Activated T-cell treated with anti-CD3 and anti-CD28 coated beads for 48 hours (primary cell): ENCODE results near the gene PRKCA.
"Not testable (repeated sequence)": the region's sequence is repeated elsewhere in the genome, so short reads cannot be mapped to it uniquely, and the experiment has no call there.

ENCODE experiments used
- DNase-seq: peaks from one replicate; pipeline ENCODE4 v3.0.0-alpha.2; 2020; ENCODE audit warnings: low read depth

PRKCA gene

DNA sequence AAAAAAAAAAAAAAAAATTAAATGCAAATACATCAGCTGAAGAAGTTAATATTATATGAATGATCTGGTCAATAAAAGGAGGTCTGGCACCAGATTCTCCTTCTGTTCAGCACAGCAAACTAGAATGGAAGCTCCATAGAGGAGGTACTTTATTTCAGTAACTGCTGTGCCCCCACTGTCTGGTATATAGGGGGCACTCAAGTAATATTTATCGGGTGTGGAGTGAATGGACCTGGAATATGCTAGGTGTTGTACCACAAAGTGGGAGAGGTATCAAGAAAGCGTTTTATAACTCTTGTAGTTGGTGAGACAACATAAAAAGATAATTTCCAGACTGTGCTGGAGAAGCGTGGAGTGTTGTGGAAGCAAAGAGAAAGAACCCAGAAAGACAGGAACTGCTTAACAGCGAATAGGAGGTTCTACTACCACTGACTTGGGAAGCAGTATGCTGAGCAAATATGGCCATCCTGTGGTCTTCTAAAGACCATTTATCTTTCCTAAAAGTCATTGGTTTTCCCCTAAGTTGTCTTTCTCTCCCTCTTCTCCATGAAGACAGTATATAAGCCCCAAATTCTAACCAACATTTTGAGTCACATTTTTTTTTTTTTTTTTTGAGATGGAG lies 12.2 kb upstream of the PRKCA start:
- no peak for DNase-seq

DNA sequence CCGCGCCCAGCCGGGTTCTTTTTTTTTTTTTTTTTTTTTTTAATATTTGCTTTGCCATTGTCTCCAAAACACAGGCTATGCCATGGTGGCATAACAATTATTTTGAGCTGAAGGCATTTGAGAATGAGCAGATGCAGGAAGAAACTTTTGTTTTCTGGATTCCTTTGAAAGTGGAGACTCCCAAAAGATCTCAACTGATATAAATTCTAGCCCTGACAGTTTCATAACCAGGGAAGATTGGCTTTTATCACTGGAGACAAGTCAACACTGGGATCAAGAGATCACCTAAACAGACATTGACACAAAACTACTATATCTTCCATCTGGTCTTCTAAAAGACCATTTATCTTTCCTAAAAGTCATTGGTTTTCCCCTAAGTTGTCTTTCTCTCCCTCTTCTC lies 10.1 kb upstream of the PRKCA start:
- no peak for DNase-seq

DNA sequence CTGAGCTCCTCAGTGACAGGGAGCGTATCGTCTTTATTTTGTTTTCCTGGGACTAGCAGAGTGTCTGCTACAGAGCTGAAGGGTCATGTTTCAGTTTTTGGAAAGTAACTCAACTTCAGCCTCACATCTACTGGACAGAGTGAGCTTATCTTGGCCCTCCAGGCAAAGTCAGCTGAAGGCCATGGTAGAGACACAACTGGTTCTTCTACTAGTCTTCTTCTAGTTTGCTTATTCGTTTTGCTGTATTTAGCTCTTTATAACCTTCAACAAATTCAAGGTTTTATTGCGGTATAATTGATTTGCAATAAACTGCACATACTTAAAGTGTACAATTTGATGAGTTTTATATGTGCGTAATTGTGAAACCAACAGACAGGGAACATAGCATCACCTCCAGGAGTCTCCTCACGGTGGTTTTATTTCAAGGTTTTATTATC lies 6.1 kb upstream of the PRKCA start:
- no peak for DNase-seq

DNA sequence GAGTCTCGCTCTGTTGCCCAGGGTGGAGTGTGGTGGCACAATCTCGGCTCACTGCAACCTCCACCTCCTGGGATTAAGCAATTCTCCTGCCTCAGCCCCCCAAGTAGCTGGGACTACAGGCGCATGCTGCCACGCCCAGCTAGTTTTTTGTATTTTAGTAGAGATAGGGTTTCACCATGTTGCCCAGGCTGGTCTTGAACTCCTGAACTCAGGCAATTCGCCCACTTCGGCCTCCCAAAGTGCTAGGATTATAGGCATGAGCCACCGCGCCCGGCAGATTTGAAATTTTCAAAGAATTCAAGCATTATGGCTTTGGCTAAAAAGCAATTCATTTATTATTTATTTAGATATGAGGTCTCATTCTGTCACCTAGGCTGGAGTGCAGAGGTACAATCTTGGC lies 5.0 kb upstream of the PRKCA start:
- not testable (repeated sequence) for DNase-seq

DNA sequence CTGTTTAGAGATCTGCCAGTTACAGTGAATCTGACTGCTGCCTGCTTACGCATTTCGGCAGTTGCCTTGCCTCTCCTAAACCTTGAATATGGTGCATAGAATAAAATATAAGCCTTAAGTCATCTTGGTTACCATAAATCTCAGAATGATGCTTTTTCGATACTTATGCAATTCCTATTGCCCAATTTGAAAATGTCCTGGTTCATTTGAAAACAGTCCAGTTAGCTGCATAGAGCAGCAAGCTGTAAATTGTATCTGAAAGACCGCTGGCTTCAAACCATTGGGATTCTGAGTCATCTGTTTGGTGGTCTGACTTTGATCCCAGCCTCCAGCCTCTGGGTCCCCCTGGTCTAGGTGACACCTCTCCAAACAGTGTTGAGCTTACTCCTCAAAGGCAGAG lies 2.7 kb upstream of the PRKCA start:
- no peak for DNase-seq

DNA sequence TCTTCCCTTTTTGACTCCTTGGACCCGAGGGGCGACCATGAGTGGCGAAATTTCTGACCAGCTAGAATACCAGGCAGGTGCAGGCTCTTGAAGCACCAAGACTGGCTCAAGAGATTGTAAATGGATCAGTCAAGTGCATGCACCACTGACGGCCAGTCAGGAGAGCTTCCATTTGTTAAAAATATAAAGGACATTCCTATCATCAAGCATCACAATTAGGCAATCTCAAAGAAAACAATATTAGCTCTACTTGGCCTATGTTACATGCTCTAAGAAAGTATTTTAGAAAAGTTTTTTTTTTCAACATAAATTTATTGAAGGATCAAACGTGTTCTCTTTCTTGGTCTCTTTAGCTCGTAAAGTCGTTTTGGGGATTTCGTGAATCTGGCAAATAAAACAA lies 1.5 kb upstream of the PRKCA start:
- no peak for DNase-seq

DNA sequence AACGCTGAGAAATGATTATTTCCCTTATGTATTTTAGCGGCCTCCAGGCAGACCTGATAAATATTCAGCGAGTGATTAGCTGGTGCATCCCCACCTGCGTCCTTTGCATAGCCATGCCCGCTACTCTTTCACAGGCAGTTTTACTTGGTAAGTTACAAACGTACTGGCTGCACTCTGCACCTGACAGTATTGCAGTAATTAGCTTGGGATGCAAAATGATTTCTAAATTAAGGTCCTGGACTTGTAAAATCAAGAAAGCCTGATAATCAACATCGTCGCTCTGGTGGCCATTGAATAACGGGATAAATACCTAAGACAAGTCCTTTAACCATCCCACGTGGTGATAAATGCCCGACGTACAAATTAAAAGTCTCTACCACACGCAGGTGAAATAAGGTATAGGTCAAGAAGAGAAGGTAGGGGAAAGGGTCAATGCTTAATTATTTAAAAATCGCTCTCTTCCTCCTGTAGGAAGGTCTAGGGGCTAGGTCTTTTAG lies 998 bp upstream of the PRKCA start:
- no peak for DNase-seq

DNA sequence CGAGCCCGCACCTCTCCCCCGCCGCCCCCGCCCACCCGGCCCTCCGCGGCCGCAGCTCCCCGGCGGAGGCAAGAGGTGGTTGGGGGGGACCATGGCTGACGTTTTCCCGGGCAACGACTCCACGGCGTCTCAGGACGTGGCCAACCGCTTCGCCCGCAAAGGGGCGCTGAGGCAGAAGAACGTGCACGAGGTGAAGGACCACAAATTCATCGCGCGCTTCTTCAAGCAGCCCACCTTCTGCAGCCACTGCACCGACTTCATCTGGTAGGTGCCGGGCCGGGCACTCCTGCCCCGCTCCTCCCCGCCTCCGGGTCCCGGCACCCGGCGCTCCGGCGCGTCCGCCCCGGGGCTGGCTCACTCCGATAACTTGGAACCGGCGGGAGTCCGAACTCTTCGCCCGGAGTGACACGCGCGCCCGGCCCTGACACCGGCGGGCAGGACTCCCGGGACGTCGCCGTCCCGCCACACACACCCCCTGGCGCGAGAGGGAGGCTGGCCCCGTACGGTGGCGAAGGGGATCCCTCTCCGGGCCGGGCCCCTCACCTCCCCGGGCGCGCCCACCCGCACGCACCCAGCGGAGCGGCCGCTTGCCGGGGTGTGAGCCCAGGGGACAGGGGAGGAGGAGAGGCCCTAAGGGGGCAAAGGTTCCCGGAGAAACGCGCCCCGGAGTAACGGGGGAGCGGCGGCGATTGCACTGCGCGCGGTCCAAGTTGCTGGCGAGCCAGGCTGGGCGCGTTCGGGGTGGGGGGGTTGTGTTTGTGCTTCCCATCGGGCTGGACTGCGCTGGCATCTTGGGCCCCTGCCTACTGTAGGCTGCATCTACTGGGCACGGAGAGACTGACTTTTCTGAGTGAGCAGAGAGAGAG lies 581 bp downstream of the PRKCA start:
- peak; percentile 23 for DNase-seq

DNA sequence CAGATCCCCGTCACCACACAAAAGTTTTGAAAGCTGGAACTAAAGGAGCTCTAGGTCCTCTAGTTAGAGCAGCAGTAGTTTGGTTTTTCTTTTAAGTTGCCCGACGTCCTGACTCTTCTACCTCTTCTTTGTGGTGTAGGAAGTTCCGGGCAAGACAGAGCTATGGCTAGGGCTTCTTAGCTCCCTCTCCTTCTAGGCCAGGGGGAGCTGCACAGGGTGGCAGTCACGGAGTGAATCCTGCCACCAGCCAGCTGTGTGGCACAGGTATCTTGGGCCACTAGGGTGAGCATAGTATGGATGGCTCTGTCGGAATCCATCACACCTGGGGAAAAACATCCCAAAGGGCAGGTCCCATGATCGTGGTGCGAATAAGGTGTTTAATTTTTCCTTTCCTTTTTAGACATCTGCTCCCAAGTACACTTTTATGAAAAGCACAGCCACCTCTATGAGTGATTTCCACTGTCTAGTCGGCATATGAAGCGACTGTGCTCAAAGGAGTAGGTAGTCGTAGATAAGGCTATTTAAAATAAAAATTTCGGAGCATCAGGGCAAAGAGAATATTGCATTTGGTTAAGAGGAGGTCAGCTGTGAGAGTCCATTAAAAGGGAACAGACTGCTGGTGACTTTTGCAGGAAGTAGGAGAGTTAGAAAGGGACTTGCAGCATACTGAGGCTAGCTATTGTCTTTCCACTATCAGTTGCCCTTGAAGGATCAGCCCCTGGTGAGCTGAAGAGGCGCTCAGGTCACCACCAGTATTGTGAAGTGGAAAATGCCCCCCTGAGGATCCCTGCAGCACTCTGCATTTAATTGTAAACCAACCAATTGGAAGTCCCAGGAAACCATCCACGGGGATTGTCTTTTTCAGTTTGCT lies 2.1 kb downstream of the PRKCA start:
- DNase-seq: no peak

DNA sequence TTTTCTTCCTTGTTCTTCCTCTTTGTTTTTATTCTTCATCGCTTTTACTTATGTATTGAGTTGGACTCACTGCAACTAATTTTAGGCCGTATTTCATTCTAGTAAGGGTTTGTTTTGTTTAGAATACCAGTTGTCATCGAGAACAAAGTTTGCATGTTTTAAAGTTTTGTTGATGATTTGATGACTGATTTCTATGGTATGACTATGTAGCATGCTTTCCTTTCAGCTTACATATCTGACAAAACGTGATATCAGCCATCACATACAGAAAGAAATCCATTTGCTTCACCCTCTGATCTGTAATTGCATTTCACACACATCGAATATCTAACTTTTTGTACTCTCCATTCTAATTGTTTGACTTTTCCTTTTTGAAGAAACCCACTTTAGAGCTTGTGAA lies 4.0 kb downstream of the PRKCA start:
- no peak for DNase-seq

DNA sequence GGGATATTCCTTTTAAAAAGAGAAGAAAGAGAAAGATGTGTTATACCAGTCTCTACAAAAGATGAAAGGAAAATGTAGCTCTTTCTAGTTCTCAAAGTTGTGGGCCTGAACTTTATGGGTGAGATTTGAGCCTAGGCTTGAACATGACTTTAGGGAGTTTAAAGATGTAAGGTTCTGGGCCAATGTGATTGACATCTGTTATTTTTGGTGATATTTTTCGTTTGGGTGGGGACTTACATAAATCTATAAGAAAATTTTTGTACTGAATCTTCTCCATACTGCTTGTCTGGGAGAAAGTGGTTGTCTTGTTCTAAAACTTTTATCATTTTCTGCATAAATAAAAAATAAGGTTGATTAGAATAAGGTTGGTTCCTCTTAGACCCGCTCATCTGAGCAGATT lies 4.8 kb downstream of the PRKCA start:
- DNase-seq: no peak

DNA sequence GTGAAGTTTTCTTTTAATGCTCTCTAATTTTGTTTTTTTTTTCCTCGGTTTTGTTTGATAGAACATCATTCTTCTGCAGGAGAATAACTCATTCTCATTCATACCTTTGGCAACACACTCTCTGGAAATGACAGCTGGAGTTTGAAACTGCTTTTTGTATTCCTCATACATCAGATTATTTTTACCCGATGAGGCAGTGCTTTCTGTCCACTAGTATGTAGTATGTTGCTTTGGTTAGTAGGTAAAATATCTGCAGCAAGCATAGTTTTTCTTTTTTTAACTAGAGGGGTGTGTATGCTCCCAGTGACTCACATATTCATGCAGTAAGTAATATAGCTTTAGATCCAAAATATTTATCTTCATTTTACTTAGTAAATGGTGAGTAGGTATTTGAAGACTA lies 6.4 kb downstream of the PRKCA start:
- no peak for DNase-seq

DNA sequence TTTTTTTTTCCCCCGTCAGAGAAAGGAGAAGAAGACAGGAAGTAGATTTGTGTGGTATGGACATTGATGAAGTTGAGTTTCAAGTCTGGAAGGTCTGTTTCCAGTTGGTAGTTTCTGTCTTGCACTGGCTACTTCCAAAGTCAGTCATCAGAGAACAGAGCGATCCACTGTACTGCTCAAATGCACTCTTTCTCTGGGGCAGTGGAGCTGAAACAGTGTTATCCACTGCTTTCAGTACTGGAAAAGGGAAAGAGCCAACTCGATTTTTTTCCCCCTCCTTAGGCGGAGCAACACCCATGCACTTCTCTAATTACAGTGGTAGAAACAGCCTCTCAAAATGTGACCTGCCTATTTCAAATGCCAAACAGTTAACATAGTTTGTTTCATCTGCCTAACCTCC lies 7.4 kb downstream of the PRKCA start:
- DNase-seq: no peak

DNA sequence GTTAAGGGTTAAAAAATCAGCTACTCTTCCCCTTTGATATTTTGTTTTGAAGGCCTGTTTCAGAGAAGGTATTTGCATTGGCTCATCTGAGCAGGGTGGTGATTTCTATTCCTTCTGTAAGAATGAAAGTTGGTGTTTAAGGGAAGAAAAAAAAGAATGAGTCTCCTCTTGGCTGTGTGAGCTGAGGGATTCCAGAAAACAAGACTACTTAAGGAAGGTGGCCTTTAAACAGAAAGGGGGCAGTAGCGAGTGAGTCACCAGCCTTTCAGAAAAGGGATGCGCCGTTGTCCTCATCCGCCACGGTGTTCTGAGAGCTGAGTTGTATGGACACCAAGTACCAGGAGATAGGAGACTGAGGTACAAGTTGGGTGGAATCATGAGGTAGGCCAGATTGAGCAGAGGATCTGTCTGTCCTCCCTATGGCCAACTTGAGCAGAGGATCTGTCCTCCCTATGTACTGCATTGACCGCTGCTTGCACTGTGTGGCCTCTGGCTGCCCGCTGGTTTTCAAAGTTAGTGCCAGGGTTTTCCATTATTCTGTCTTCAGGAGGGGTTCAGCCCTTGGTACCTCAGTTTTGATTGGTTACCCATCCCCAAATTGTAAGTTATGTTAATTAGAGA lies 8.2 kb downstream of the PRKCA start:
- no peak for DNase-seq

DNA sequence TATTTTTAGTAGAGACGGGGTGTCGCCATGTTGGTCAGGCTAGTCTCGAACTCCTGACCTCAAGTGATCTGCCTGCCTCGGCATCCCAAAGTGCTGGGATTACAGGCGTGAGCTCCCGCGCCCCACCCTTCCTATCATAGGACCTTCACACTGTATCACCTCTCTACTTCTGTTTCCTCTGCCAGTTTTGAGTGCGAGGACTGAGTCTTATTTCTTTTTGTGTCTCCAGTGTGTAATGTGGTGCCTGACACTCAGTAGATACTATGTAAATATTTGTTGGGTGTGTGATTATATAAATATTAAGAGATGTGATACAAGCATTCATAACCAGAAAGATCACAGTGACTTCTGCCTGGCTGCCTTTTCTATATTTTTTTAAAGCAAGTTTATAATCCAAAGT lies 10.5 kb downstream of the PRKCA start:
- no peak for DNase-seq

DNA sequence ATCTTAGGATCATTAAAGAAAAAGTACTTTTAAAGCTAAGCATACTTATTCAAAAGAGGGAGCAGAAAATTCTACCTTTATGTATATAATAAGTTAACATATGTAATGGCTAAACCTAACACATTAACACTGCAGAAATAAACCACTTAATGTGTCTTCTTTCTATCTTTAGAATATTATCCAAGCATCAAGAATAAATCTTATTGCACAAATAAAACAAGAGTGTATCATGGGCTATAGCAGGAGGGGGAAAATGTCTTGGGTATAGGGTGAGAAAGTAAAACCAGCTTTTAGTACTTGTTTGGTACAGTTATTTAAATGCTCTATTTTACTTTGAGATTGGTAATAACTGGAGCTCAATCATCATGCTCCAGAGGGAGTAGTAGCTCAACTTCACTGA lies 10.9 kb downstream of the PRKCA start:
- no peak for DNase-seq

DNA sequence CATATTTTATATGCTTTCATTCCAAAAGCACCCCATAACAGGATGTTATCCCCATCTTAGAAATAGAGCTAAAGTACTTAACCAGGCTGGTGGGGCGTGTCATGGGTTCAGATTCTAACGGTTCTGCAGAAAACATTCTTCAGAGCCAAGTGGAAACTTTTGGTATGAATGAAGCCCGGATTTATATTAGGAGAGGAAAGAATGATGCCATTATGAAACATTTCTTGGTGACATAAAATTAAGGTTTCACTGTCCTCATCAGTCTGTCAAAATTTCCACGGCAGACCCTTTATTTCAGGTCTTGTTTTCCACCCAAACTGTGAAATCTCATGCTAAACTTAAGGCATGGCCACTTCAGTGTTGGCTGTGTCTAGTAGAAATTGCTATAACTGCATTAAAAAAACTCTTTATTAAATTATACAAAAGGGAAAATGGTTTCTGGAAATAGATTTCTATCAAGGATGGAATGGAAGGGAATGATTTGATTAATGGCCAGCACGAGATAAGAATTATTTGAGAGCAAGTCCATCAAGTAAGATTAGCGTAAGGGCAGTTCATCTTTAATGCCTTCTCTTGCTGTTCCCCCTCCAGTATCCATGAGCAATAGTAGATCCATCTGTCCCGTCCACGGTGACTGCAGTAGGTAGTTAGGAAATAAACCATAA lies 11.7 kb downstream of the PRKCA start:
- DNase-seq: no peak

DNA sequence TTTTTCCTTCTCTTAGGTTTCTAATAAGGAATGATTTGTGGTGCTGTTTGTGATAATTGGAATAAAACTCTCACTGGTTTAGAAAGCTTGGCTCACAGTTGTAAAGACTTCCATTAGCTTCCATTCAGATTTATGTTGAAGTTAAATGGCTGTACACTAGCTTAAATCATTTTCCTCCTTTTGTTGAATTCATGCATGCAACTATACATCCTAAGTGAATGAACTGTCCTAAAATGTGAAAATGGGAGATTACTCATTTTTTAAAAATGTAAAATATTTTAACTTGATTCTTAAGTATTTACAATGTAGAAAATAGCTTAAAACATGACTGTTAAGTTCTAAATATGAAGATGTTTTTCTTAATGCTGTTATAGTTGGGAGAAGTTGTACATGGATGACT lies 15.2 kb downstream of the PRKCA start:
- DNase-seq: no peak

DNA sequence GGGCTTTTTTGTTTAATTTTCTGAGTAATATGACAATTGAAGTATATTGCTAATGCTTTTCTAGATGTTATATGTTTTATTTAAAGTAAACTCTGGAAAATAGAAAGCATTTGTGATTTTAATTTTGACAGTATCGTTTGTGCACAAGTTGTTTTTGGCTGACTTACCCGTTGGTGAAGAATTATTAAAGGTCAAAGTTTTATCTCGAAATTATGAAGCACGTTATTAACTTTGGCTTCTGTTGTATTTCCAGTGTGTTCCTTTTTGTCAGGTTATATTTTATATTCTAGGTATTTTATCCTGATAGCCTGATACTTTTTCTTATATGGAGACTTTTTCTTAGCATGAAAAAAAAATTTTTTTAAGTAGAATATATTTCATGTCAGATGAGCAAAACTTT lies 16.8 kb downstream of the PRKCA start:
- DNase-seq: no peak

DNA sequence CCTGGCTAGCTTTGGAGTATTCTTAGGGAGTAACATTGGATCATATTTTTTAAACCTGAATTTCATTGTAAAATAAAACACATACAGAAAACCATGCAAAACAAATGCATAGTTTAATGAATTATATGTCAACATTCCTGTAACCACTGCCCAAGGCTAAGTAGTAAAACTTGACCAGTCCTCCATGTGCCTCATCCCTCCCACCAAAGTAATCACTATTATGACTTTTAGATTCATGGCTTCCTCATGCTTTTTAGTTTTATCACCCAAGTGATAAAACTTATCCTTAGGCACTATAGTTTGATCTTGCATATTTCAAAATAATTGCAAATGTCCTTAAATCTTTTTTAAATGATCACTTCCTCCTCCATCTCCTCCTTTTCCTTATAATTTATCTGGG lies 20.4 kb downstream of the PRKCA start:
- no peak for DNase-seq

DNA sequence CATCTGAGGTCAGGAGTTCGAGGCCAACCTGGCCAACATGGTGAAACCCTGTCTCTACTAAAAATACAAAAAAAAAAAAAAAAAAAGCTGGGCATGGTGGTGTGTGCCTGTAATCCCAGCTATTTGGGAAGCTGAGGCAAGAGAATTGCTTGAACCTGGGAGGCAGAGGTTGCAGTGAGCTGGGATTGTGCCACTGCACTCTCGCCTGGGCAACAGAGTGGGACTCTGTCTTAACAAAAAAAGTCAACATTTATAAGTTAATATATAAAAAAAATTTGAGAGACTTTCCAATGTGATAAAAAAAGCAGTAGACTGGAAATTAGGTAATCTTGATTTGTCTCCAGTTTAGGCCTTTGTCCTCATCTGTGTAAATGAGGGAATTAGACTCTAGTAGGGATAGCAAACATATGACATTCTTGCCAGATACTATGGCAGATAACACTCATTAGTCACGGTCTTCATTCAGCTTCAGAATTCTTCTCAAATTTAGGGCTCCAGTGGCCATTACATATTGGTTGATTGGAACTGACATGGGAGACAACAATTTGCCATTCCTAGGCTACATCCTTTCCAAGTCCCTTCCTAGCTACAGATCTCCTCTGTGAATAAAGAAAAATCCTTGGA lies 22.1 kb downstream of the PRKCA start:
- not testable (repeated sequence) for DNase-seq
